NT2/D1 (cell line): ENCODE results near the gene HSP90AB1.

Source experiments
- DNase-seq: peaks from one replicate; pipeline ENCODE4 v3.0.0-alpha.2; 2011; ENCODE audit warnings: low read depth, low spot score
- H3K27me3 ChIP-seq: 2 replicates; pipeline ENCODE4 v1.6.0; 2011; ENCODE audit warnings: mild to moderate bottlenecking; ENCODE audit not compliant: insufficient read length, insufficient read depth
- H3K36me3 ChIP-seq: 2 replicates; pipeline ENCODE4 v1.6.1; 2011; ENCODE audit warnings: mild to moderate bottlenecking, low read length, mixed read lengths; ENCODE audit not compliant: insufficient read depth, insufficient read length
- H3K4me1 ChIP-seq: 2 replicates; pipeline ENCODE4 v1.5.1; 2011; ENCODE audit not compliant: insufficient read depth, insufficient read length
- H3K4me3 ChIP-seq: 2 replicates; pipeline ENCODE4 v1.5.1; 2011; ENCODE audit warnings: low read depth; ENCODE audit not compliant: insufficient read length
- H3K9ac ChIP-seq: 2 replicates; pipeline ENCODE4 v1.6.0; 2011; ENCODE audit warnings: low read depth; ENCODE audit not compliant: insufficient read length
- H3K9me3 ChIP-seq: 2 replicates; pipeline ENCODE4 v1.5.1; 2011; ENCODE audit warnings: mild to moderate bottlenecking, low read length; ENCODE audit not compliant: insufficient read depth
- SUZ12 ChIP-seq: IDR thresholded peaks from 2 replicates; pipeline ENCODE4 v1.6.1; 2011; ENCODE audit not compliant: insufficient read length, insufficient read depth; ENCODE audit errors: extremely low read depth
- YY1 ChIP-seq: IDR thresholded peaks from 2 replicates; pipeline ENCODE4 v1.6.1; 2011; ENCODE audit not compliant: insufficient read length, insufficient read depth
- ZNF274 ChIP-seq: IDR thresholded peaks from 2 replicates; pipeline ENCODE4 v1.6.1; 2011; ENCODE audit warnings: mild to moderate bottlenecking, low read depth, low read length

Gene HSP90AB1

GRCh38 chr6:44250067-44250717, 3.3 kb downstream of the HSP90AB1 start:
- Histone ChIP-seq H3K9ac (no peak overlapping the region), H3K4me1 (no peaks in the 10 kb centered on the region), H3K36me3 (peaks cover 79% of the 10 kb centered on the region), H3K4me3 (no peak overlapping the region), H3K27me3 (no peaks in the 10 kb centered on the region), H3K9me3 (no peaks in the 10 kb centered on the region)
- no peak for DNase-seq
- TF ChIP-seq YY1 (no peak), ZNF274 (no peak), SUZ12 (no peak)

GRCh38 chr6:44250718-44251123, 3.8 kb downstream of the HSP90AB1 start:
- TF ChIP-seq YY1 (no peak), ZNF274 (no peak), SUZ12 (no peak)
- H3K36me3 ChIP-seq: peaks cover 84% of the 10 kb centered on the region
- H3K27me3 ChIP-seq: no peaks in the 10 kb centered on the region
- no peak for DNase-seq
- no peak overlapping the region for H3K9ac ChIP-seq
- no peaks in the 10 kb centered on the region for H3K4me1 ChIP-seq
- no peak overlapping the region for H3K4me3 ChIP-seq
- H3K9me3 ChIP-seq: no peaks in the 10 kb centered on the region

DNA sequence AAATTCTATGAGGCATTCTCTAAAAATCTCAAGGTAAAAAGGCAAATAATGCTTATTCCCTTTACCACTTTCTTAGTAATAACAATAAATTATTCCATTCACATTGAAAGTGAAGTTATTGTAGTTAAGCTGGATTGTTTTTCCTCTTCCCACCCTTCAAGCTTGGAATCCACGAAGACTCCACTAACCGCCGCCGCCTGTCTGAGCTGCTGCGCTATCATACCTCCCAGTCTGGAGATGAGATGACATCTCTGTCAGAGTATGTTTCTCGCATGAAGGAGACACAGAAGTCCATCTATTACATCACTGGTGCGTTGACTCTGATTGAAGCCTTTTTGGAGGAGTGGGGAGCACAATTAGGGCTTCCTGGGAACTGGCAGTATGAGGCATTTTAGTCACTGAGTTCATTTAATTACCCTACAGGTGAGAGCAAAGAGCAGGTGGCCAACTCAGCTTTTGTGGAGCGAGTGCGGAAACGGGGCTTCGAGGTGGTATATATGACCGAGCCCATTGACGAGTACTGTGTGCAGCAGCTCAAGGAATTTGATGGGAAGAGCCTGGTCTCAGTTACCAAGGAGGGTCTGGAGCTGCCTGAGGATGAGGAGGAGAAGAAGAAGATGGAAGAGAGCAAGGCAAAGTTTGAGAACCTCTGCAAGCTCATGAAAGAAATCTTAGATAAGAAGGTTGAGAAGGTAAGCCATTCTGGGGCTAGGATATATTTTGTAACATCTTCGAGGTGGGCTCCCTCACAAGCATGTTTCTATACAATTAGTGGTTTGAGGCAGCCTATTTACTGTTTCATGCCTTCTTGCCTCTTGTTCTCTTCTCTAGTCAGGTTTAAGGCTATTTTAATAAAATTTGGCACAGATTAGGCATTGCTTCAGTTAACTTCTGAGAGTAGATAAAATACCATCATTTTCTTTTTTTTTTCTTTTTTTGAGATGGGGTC, 4.9 kb downstream of the HSP90AB1 start:
- TF ChIP-seq ZNF274: no peak
- TF ChIP-seq YY1: no peak
- TF ChIP-seq SUZ12: no peak
- Histone ChIP-seq H3K27me3 (no peaks in the 10 kb centered on the region), H3K9me3 (no peaks in the 10 kb centered on the region), H3K36me3 (peaks cover 91% of the 10 kb centered on the region), H3K9ac (no peak overlapping the region), H3K4me1 (no peaks in the 10 kb centered on the region), H3K4me3 (no peak overlapping the region)
- no peak for DNase-seq

- Histone ChIP-seq H3K36me3 (peaks cover 85% of the 10 kb centered on the region), H3K9ac (no peak overlapping the region), H3K4me1 (peaks cover 3% of the 10 kb centered on the region), H3K27me3 (no peaks in the 10 kb centered on the region), H3K4me3 (no peak overlapping the region), H3K9me3 (no peaks in the 10 kb centered on the region)
- no peak for DNase-seq
- no peak for TF ChIP-seq YY1
- TF ChIP-seq ZNF274: no peak
- no peak for TF ChIP-seq SUZ12
Measured at GRCh38 chr6:44253307-44254101, 6.6 kb downstream of the HSP90AB1 start.

- DNase-seq: no peak
- Histone ChIP-seq H3K9ac (no peak overlapping the region), H3K27me3 (no peaks in the 10 kb centered on the region), H3K36me3 (peaks cover 84% of the 10 kb centered on the region), H3K9me3 (no peaks in the 10 kb centered on the region), H3K4me3 (no peak overlapping the region), H3K4me1 (peaks cover 3% of the 10 kb centered on the region)
- no peak for TF ChIP-seq YY1
- TF ChIP-seq SUZ12: no peak
- no peak for TF ChIP-seq ZNF274
Measured at GRCh38 chr6:44254191-44255104, 7.5 kb downstream of the HSP90AB1 start.

DNA sequence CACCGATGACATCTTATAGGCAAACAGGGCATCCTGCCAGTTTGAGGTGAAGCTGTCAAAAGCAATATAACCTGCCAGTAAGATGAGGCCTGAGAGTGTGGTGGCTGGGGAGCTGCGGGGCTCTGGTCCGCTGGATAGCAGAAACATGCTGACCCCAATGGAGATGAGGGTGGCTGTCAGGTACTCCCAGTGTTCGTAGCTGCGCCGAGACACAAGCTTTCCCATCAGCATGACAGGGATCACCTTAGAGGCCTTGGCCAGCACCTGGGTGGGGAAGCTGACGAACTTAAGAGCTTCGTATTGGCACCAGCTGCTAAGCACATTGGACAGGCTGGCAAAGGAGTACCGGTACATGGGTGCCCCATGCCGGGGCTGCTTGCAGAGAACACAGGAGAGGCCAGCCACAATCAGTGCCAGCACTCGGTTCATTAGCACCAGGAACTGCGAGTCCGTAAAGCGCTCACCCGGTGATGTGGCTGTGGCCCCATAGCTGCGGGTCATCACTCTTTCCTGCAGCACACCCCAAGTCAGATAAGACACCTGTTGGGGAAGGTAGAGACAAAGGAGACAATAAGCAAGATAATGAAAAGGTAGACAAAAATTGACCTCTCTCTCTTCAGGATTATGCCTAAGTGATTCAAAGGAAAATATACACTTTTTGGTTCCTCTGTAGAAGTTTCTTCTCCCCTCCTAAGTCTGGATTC, 8.4 kb downstream of the HSP90AB1 start:
- DNase-seq: no peak
- Histone ChIP-seq H3K9me3 (no peaks in the 10 kb centered on the region), H3K36me3 (peaks cover 84% of the 10 kb centered on the region), H3K27me3 (no peaks in the 10 kb centered on the region), H3K4me1 (peaks cover 3% of the 10 kb centered on the region), H3K9ac (peak overlapping the region; percentile 11), H3K4me3 (no peak overlapping the region)
- no peak for TF ChIP-seq ZNF274
- TF ChIP-seq SUZ12: no peak
- TF ChIP-seq YY1: no peak
